Testis (tissue), 3 donors: Measurements from ENCODE around the gene VWA8. TPM values are rescaled to one million over a fixed set of nuclear protein-coding genes. Genes with fewer than 3 reads are reported as not detected.
A peak's percentile ranks its signal among the peaks of the same experiment; 100 is the strongest.

Source experiments
- DNase-seq: peaks from one replicate; pipeline ENCODE4 v3.0.0-alpha.2; 2019
- H3K27ac ChIP-seq, 2 donors: fragments of 200-600 bp; sonication (generic); one replicate each; pipeline ENCODE4 v1.5.1; 2019
- H3K27me3 ChIP-seq: fragments of 200-600 bp; sonication (generic); one replicate; pipeline ENCODE4 v1.5.1; 2019
- H3K36me3 ChIP-seq: fragments of 200-600 bp; sonication (generic); one replicate; pipeline ENCODE4 v1.5.1; 2017; ENCODE audit warnings: low read depth; ENCODE audit errors: missing control alignments
- H3K4me1 ChIP-seq: fragments of 200-600 bp; sonication (generic); one replicate; pipeline ENCODE4 v1.5.1; 2019
- H3K4me3 ChIP-seq, 2 donors: fragments of 200-600 bp; sonication (generic); one replicate each; pipeline ENCODE4 v1.5.1; 2017 to 2019
- H3K9me3 ChIP-seq: fragments of 200-600 bp; sonication (generic); one replicate; pipeline ENCODE4 v1.5.1; 2017
- CTCF ChIP-seq, 3 experiments: fragments of 450-650 bp in 2 of 3; fragments of 200-600 bp in 1 of 3; sonication (generic) in 1 of 3; IDR thresholded peaks; one replicate each; pipeline ENCODE4 v1.5.1; 2016 to 2019; ENCODE audit warnings: antibody characterized with exemption in 3 of 3, mild to moderate bottlenecking in 2 of 3, moderate library complexity in 1 of 3
- POLR2A ChIP-seq: fragments of 450-650 bp; IDR thresholded peaks from one replicate; pipeline ENCODE4 v1.6.1; 2017; ENCODE audit warnings: antibody characterized with exemption, mild to moderate bottlenecking, moderate library complexity
- WGBS, 2 donors: methylation state at CpG; one replicate each; pipeline ENCODE4 v1.1.5; 2018; 5-methylcytosine and 5-hydroxymethylcytosine counted together
- intact Hi-C: fragments of 100-400 bp; cut with DNase I; formaldehyde crosslinking; loops from one replicate; pipeline ENCODE4 v1.15.1; 2023; ENCODE audit warnings: low total_unique reads
- polyA plus RNA-seq: library from polyadenylated mRNA; stranded (reverse); fragments of 350-450 nt; fragmentation: Illumina TruSeq; extraction: RNeasy Lipid Tissue Mini Kit (QIAGEN cat#74804); gene quantifications from one replicate; pipeline ENCODE4 v1.2.3, GENCODE V29; 2014; ENCODE audit warnings: low read depth, low replicate concordance; ENCODE audit not compliant: insufficient read depth
- total RNA-seq, 2 donors: library from RNA; depleted of rRNA; stranded (reverse); fragments of >200 nt; gene quantifications; one replicate each; pipeline ENCODE4 v1.2.3, GENCODE V29; 2016

Gene VWA8
- total and polyA plus RNA-seq, 3 donors from 2014 or later = 6.9 to 27.1 (median 15.2) TPM

DNA sequence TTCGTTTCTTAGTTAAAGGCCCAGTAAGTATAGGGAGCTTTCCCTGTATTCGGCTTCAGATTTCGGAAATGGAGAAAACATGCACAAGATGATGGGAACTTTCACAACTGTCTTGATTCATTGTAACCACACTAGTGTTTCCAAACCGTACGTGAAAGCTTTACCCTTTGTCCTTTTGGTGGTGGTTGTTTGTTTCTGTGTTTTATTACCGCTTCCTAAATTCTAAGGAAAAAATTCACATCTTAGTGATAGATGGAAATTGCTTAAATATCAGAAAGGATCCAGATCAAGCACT lies 504 bp upstream of the VWA8 start:
- TF ChIP-seq CTCF (IDR thresholded peaks at IDR 0.05) (no peak), POLR2A (no peak)

DNA sequence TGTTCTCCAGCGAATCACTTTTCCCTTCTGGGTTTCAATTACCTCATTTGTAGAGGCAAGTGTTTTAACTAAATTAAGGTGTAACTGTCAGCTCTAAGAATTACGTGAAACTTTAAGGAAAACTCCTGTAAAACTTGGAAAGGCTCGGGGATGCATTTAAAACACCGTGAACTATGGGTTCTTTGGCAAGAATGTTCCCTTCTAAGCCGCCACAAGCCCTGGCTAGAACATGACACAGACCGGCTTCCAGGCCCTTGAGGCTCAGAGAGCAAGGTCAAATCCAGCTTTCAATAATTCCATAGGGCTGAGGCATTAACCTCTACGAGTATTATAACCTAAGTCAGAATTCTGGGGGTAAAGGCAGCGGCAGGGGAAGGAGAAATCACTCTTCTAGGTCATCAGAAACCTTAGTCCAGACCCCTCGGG lies 685 bp downstream of the VWA8 start:
- H3K4me3 ChIP-seq = peak overlapping the region; percentile 89 to 95
- H3K9me3 ChIP-seq = no peaks in the 10 kb centered on the region
- intact Hi-C loops = no loop called here

More for the DNA sequence above, 504 bp upstream of the VWA8 start:
- Histone ChIP-seq H3K36me3 (no peaks in the 10 kb centered on the region), H3K9me3 (no peaks in the 10 kb centered on the region), H3K4me1 (no peaks in the 10 kb centered on the region), H3K4me3 (peak overlapping the region; percentile 89 to 95), H3K27ac (peak overlapping the region; percentile 83 to 87), H3K27me3 (no peaks in the 10 kb centered on the region)
- WGBS, 2 donors = 19 to 20% methylated on average over 6 of the region's 6 CpGs
- DNase-seq = no peak
- intact Hi-C loops = no loop called here

DNA sequence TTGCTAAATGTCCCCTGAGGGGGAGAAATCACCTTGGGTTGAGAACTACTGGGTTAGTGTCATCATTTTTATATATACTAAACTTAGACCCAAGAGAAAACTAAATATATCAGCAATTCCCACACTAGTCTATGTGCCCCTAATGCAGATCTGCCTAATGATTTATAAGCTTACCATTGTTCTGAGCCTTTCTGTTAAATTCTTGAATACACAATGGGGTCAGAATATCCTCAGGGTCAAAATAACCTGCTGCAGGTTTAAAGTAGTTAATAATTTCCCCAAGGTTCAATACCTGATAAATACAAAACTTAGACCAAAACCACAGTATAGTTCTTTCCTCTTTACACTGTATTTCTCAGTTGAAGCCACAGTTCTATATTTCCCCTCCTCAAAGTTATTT lies 4.6 kb downstream of the VWA8 start:
- intact Hi-C loops = no loop called here
- Histone ChIP-seq H3K4me1 (no peaks in the 10 kb centered on the region), H3K27ac (no peak overlapping the region), H3K36me3 (no peaks in the 10 kb centered on the region), H3K9me3 (no peaks in the 10 kb centered on the region), H3K27me3 (no peaks in the 10 kb centered on the region), H3K4me3 (no peak overlapping the region)
- no peak for DNase-seq
- TF ChIP-seq CTCF (IDR thresholded peaks at IDR 0.05) (no peak), POLR2A (no peak)

More for the DNA sequence above, 685 bp downstream of the VWA8 start:
- no peak for TF ChIP-seq POLR2A
- TF ChIP-seq CTCF (IDR thresholded peaks at IDR 0.05) = no peak
- Histone ChIP-seq H3K36me3 (no peaks in the 10 kb centered on the region), H3K4me1 (no peaks in the 10 kb centered on the region), H3K27ac (peak overlapping the region; percentile 83 to 87), H3K27me3 (no peaks in the 10 kb centered on the region)
- peak; percentile 38 for DNase-seq
- WGBS, 2 donors = 5 to 11% methylated on average over 9 of the region's 9 CpGs

GRCh38 chr13:41955605-41956004 lies 5.3 kb downstream of the VWA8 start:
- 54 to 74% methylated on average over 5 of the region's 5 CpGs for WGBS, 2 donors
- DNase-seq = no peak
- TF ChIP-seq CTCF (IDR thresholded peaks at IDR 0.05) (no peak), POLR2A (no peak)
- Histone ChIP-seq H3K36me3 (no peaks in the 10 kb centered on the region), H3K27ac (no peak overlapping the region), H3K9me3 (no peaks in the 10 kb centered on the region), H3K4me1 (no peaks in the 10 kb centered on the region), H3K4me3 (no peak overlapping the region), H3K27me3 (no peaks in the 10 kb centered on the region)
- intact Hi-C loops = no loop called here

DNA sequence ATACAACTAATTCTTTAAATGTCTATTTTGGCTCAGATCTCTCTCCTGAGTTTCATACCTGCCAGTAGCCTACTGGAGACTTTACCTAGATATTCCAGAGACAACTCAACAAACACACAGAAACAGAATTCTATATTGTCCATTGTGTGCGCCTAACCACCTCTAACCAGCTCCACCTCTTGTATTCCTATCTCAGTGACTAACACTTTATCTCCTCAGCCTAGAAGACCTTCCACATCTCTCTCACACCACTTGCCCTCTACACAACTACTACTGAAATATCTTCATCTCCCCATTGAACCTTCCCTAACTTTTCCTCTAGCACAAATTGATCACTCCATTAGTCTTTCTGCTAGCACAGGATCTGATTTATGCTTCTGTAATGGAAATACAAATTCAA lies 6.7 kb downstream of the VWA8 start:
- no peaks in the 10 kb centered on the region for H3K36me3 ChIP-seq
- TF ChIP-seq POLR2A (no peak), CTCF (IDR thresholded peaks at IDR 0.05) (no peak)
- intact Hi-C loops = no loop called here
- DNase-seq = no peak
- H3K9me3 ChIP-seq = no peaks in the 10 kb centered on the region
- H3K4me3 ChIP-seq = no peak overlapping the region
- 94 to 97% methylated on average over 1 of the region's 1 CpG for WGBS, 2 donors
- no peaks in the 10 kb centered on the region for H3K4me1 ChIP-seq
- H3K27me3 ChIP-seq = no peaks in the 10 kb centered on the region
- no peak overlapping the region for H3K27ac ChIP-seq
